HG03175 (cell line): ENCODE results near the gene DYRK1A.
"Not testable (repeated sequence)": the region's sequence is repeated elsewhere in the genome, so short reads cannot be mapped to it uniquely, and the experiment has no call there.

Source experiments
- ATAC-seq: cut with Tn5 transposase; IDR thresholded peaks from one replicate; pipeline ENCODE4 v1.9.1; 2021; ENCODE audit warnings: mild to moderate bottlenecking, moderate library complexity; ENCODE audit not compliant: unreplicated experiment

The DYRK1A gene

GRCh38 chr21:37366482-37367316 lies at the start of gene DYRK1A:
Gene DYRK1A, plus strand, starts transcription at chr21:37366773. Its CDS starts 53,602 bp downstream, at chr21:37420375.
- peak; percentile 63 for ATAC-seq

- ATAC-seq = no peak
These were observed 47.0 kb upstream of the DYRK1A start for GRCh38 chr21:37319551-37319950.

- ATAC-seq = no peak
These were observed 44.5 kb upstream of the DYRK1A start for GRCh38 chr21:37322084-37322483.

- ATAC-seq = no peak
These were observed 42.0 kb upstream of the DYRK1A start for GRCh38 chr21:37324558-37324957.

- not testable (repeated sequence) for ATAC-seq
These were observed 38.4 kb upstream of the DYRK1A start for GRCh38 chr21:37328147-37328546.

GRCh38 chr21:37331411-37331810 lies 35.2 kb upstream of the DYRK1A start:
- no peak for ATAC-seq

GRCh38 chr21:37335053-37335452 lies 31.5 kb upstream of the DYRK1A start:
- no peak for ATAC-seq

- no peak for ATAC-seq
These were observed 29.4 kb upstream of the DYRK1A start for GRCh38 chr21:37337179-37337578.

- ATAC-seq = no peak
These were observed 28.7 kb upstream of the DYRK1A start for GRCh38 chr21:37337831-37338230.

- no peak for ATAC-seq
These were observed 27.7 kb upstream of the DYRK1A start for GRCh38 chr21:37338671-37339551.

- ATAC-seq = no peak
These were observed 27.0 kb upstream of the DYRK1A start for GRCh38 chr21:37339552-37339939.

GRCh38 chr21:37341254-37341960 lies 25.2 kb upstream of the DYRK1A start:
- no peak for ATAC-seq

GRCh38 chr21:37342046-37342632 lies 24.4 kb upstream of the DYRK1A start:
- ATAC-seq = no peak

GRCh38 chr21:37346841-37347430 lies 19.6 kb upstream of the DYRK1A start:
- no peak for ATAC-seq

GRCh38 chr21:37348664-37349063 lies 17.9 kb upstream of the DYRK1A start:
- ATAC-seq = no peak

GRCh38 chr21:37350472-37350871 lies 16.1 kb upstream of the DYRK1A start:
- no peak for ATAC-seq

GRCh38 chr21:37356706-37357105 lies 9.9 kb upstream of the DYRK1A start:
- ATAC-seq = no peak

GRCh38 chr21:37357691-37358090 lies 8.9 kb upstream of the DYRK1A start:
- ATAC-seq = no peak

- ATAC-seq = no peak
These were observed 8.2 kb upstream of the DYRK1A start for GRCh38 chr21:37358397-37358796.

- ATAC-seq = no peak
These were observed 2.6 kb upstream of the DYRK1A start for GRCh38 chr21:37363936-37364335.
